Measurements from ENCODE around the gene STAMBPL1.

GRCh38 chr10:88946965-88947590, 67.0 kb downstream of the STAMBPL1 start:
- TF ChIP-seq CTCF (IDR thresholded peaks at IDR 0.05): no peak
- TF ChIP-seq POLR2A (IDR thresholded peaks at IDR 0.05): no peak
- TF ChIP-seq EP300 (IDR thresholded peaks at IDR 0.05): no peak

Data from upper lobe of left lung (tissue), 4 donors.